ENCODE measurements around the gene C1orf159. TPM values are rescaled to one million over a fixed set of nuclear protein-coding genes. Genes with fewer than 3 reads are reported as not detected.

The C1orf159 gene
- total and polyA plus RNA-seq, 9 of the 15 experiments (the other 6 are each of a cell fraction or from before 2014, with no cell fraction given) = 0.28 to 54.9 (median 10.6) TPM

DNA sequence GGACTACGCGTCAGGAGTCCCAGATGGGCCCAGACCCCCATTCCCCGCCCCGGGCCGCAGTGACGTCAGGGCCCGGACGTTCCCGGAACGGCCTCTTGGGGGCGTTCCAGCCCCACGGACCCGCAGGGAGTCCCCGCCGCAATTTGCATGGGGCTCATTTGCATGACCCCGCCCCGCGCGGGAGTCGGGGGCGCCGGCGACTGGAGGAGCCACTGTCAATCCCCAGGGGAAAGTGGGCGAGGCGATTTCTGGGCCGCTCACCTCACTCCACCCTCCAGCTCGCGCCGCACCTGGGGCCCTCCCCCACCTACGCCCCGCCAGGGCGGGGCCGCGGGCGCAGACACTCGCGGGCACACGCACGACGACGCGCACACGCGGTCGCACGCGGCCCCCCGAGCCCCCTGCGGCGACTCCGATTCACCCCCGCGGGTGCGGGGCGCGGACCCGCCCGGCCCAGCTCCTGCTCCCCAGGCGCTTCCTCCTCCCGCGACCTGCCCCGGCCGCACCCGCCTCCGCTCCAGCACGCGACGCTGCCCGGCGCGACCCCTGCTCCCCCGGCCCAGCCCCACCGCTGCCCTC is 82.8 kb downstream of the C1orf159 start (continued):
- TF ChIP-seq, protein P1, sequence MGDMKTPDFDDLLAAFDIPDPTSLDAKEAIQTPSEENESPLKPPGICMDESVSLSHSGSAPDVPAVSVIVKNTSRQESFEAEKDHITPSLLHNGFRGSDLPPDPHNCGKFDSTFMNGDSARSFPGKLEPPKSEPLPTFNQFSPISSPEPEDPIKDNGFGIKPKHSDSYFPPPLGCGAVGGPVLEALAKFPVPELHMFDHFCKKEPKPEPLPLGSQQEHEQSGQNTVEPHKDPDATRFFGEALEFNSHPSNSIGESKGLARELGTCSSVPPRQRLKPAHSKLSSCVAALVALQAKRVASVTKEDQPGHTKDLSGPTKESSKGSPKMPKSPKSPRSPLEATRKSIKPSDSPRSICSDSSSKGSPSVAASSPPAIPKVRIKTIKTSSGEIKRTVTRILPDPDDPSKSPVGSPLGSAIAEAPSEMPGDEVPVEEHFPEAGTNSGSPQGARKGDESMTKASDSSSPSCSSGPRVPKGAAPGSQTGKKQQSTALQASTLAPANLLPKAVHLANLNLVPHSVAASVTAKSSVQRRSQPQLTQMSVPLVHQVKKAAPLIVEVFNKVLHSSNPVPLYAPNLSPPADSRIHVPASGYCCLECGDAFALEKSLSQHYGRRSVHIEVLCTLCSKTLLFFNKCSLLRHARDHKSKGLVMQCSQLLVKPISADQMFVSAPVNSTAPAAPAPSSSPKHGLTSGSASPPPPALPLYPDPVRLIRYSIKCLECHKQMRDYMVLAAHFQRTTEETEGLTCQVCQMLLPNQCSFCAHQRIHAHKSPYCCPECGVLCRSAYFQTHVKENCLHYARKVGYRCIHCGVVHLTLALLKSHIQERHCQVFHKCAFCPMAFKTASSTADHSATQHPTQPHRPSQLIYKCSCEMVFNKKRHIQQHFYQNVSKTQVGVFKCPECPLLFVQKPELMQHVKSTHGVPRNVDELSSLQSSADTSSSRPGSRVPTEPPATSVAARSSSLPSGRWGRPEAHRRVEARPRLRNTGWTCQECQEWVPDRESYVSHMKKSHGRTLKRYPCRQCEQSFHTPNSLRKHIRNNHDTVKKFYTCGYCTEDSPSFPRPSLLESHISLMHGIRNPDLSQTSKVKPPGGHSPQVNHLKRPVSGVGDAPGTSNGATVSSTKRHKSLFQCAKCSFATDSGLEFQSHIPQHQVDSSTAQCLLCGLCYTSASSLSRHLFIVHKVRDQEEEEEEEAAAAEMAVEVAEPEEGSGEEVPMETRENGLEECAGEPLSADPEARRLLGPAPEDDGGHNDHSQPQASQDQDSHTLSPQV (IDR thresholded peaks at IDR 0.05) = no peak; the same call in 1 of the 2 replicates
- TF ChIP-seq FIP1L1 (IDR thresholded peaks at IDR 0.05; ENCODE audit: low read depth, low read length, poor library complexity, severe bottlenecking) (no peak), ERF (CRISPR knock-in tag; IDR thresholded peaks at IDR 0.05) (no peak), RFX5 (IDR thresholded peaks at IDR 0.05; ENCODE audit: low read depth, low read length) (no peak), FOS (IDR thresholded peaks at IDR 0.05; ENCODE audit: extremely low read depth, insufficient read length) (no peak), MEF2D (tag; conservative IDR thresholded peaks at IDR 0.05; ENCODE audit: low read depth) (no peak), BCL6 (CRISPR knock-in tag; IDR thresholded peaks at IDR 0.05) (no peak), ETS2 (tag; IDR thresholded peaks at IDR 0.05; ENCODE audit: borderline replicate concordance, poor library complexity, severe bottlenecking) (no peak), HNRNPUL1 (IDR thresholded peaks at IDR 0.05; ENCODE audit: low read length) (no peak), KAT8 (IDR thresholded peaks at IDR 0.05; ENCODE audit: low read depth) (no peak), SRF (CRISPR knock-in tag; IDR thresholded peaks at IDR 0.05) (0 out of 4 replicates have a peak, but pooled peaks of 1 of the 2 experiments have one; percentile 39), SAFB (IDR thresholded peaks at IDR 0.05; ENCODE audit: borderline replicate concordance, low read depth, low read length) (peak; percentile 62; the same call in 1 of the 2 replicates), KDM1A (IDR thresholded peaks at IDR 0.05) (no peak), TCF7L2 (IDR thresholded peaks at IDR 0.05; ENCODE audit: low read depth, low read length) (no peak), XRCC3 (IDR thresholded peaks at IDR 0.05) (no peak), NR1H2 (CRISPR knock-in tag; IDR thresholded peaks at IDR 0.05) (no peak), BDP1 (IDR thresholded peaks at IDR 0.05; ENCODE audit: insufficient read depth, insufficient read length) (no peak), RBM34 (IDR thresholded peaks at IDR 0.05; ENCODE audit: borderline replicate concordance, insufficient read depth, low read length) (no peak)
- TF ChIP-seq, protein P2, sequence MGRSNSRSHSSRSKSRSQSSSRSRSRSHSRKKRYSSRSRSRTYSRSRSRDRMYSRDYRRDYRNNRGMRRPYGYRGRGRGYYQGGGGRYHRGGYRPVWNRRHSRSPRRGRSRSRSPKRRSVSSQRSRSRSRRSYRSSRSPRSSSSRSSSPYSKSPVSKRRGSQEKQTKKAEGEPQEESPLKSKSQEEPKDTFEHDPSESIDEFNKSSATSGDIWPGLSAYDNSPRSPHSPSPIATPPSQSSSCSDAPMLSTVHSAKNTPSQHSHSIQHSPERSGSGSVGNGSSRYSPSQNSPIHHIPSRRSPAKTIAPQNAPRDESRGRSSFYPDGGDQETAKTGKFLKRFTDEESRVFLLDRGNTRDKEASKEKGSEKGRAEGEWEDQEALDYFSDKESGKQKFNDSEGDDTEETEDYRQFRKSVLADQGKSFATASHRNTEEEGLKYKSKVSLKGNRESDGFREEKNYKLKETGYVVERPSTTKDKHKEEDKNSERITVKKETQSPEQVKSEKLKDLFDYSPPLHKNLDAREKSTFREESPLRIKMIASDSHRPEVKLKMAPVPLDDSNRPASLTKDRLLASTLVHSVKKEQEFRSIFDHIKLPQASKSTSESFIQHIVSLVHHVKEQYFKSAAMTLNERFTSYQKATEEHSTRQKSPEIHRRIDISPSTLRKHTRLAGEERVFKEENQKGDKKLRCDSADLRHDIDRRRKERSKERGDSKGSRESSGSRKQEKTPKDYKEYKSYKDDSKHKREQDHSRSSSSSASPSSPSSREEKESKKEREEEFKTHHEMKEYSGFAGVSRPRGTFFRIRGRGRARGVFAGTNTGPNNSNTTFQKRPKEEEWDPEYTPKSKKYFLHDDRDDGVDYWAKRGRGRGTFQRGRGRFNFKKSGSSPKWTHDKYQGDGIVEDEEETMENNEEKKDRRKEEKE (IDR thresholded peaks at IDR 0.05; ENCODE audit: borderline replicate concordance in 1 of 2, control insufficient read depth in 1 of 2, low read depth in 2 of 2, low read length in 1 of 2) = no peak
- TF ChIP-seq, protein P3, sequence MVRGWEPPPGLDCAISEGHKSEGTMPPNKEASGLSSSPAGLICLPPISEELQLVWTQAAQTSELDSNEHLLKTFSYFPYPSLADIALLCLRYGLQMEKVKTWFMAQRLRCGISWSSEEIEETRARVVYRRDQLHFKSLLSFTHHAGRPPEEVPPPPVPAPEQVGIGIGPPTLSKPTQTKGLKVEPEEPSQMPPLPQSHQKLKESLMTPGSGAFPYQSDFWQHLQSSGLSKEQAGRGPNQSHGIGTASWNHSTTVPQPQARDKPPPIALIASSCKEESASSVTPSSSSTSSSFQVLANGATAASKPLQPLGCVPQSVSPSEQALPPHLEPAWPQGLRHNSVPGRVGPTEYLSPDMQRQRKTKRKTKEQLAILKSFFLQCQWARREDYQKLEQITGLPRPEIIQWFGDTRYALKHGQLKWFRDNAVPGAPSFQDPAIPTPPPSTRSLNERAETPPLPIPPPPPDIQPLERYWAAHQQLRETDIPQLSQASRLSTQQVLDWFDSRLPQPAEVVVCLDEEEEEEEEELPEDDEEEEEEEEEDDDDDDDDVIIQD (CRISPR knock-in tag; IDR thresholded peaks at IDR 0.05) = no peak
